K562 (cell line): Measurements from ENCODE around the gene ZNF773. TPM values are rescaled to one million over a fixed set of nuclear protein-coding genes. Genes with fewer than 3 reads are reported as not detected.
A peak's percentile ranks its signal among the peaks of the same experiment; 100 is the strongest.
"Not testable (repeated sequence)": the region's sequence is repeated elsewhere in the genome, so short reads cannot be mapped to it uniquely, and the experiment has no call there.

Experiments
- ATAC-seq: fragments of 200-7000 bp; cut with Tn5 transposase; 3 replicates; pipeline ENCODE4 v1.9.1; 2020; ENCODE audit warnings: moderate library complexity
- BruUV-seq: library from RNA; stranded (reverse); fragments of 400-500 nt; replicated peaks from 2 replicates; lab custom pipeline; 2021; lab: Mats Ljungman, UMichigan
- CTCF ChIA-PET: fragments of 300-600 bp; formaldehyde crosslinking; extraction: SDS; loops from one replicate; lab custom pipeline; 2021; ENCODE audit warnings: low intra/inter-chr PET ratio; lab: Yijun Ruan, JAX
- POLR2A ChIA-PET: fragments of 300-600, 350-650 bp; sonication (Branson Sonifier 250); formaldehyde crosslinking; extraction: SDS; loops from one replicate; lab custom pipeline; 2021; ENCODE audit warnings: antibody characterized with exemption, inconsistent platforms; lab: Yijun Ruan, JAX
- DNase-seq, 4 experiments: peaks; one replicate each; pipeline versions ENCODE4 v3.0.0 to v3.0.0-alpha.2; 2011 to 2018; ENCODE audit warnings: low spot score in 3 of 4, mixed read lengths in 3 of 4; ENCODE audit errors: extremely low read depth in 1 of 4
- FAIRE-seq: peaks from 2 replicates; lab custom pipeline; 2011; peaks lifted over from hg19 to GRCh38; lab: Jason Lieb, UNC
- H2AFZ ChIP-seq: 2 replicates; pipeline ENCODE4 v1.6.0; 2011; ENCODE audit warnings: low read depth, low read length, control low read depth, inconsistent platforms
- H3K27ac ChIP-seq: fragments of 200-600 bp; 3 replicates; pipeline ENCODE4 v1.8.0; 2011; ENCODE audit warnings: low read depth, mild to moderate bottlenecking, control low read depth, inconsistent platforms, low read length, moderate library complexity, mixed read lengths; ENCODE audit errors: extremely low read depth
- H3K27me3 ChIP-seq, 2 experiments: fragments of 300-600 bp in 1 of 2; 2 replicates in 1 of 2; 3 replicates in 1 of 2; pipeline versions ENCODE4 v1.6.0 to v1.8.0; 2011; ENCODE audit warnings: inconsistent platforms in 2 of 2, low read length in 2 of 2, mild to moderate bottlenecking in 1 of 2, mixed read lengths in 1 of 2, moderate library complexity in 1 of 2; ENCODE audit not compliant: control insufficient read depth in 2 of 2, insufficient read depth in 2 of 2
- H3K36me3 ChIP-seq: fragments of 300-600 bp; 3 replicates; pipeline ENCODE4 v1.8.0; 2011; ENCODE audit warnings: mild to moderate bottlenecking, low read length, inconsistent platforms; ENCODE audit not compliant: control insufficient read depth, insufficient read depth
- H3K4me1 ChIP-seq, 2 experiments: fragments of 200-600 bp in 1 of 2; replicated peaks in 1 of 2; 2 replicates in 1 of 2; 3 replicates in 1 of 2; pipeline versions ENCODE4 v1.5.1 to v1.8.0; 2011; ENCODE audit warnings: inconsistent platforms in 2 of 2, low read length in 2 of 2, mild to moderate bottlenecking in 1 of 2, mixed read lengths in 1 of 2, moderate library complexity in 1 of 2; ENCODE audit not compliant: control insufficient read depth in 2 of 2, insufficient read depth in 2 of 2
- H3K4me2 ChIP-seq: 2 replicates; pipeline ENCODE4 v1.6.1; 2011; ENCODE audit warnings: low read length, control low read depth, inconsistent platforms, mixed read lengths; ENCODE audit not compliant: insufficient read depth
- H3K4me3 ChIP-seq: fragments of 200-600 bp; sonication (generic), shearing (Covaris generic); 2 replicates; pipeline ENCODE4 v1.5.1; 2016; ENCODE audit warnings: control low read depth, inconsistent platforms
- H3K79me2 ChIP-seq: fragments of 200-600 bp; 3 replicates; pipeline ENCODE4 v1.8.0; 2011; ENCODE audit warnings: low read length, inconsistent platforms; ENCODE audit not compliant: control insufficient read depth, insufficient read depth
- H3K9ac ChIP-seq, 2 experiments: 2 replicates each; pipeline versions ENCODE4 v1.6.0 to v1.6.1; 2011; ENCODE audit warnings: low read depth in 2 of 2, low read length in 2 of 2, control low read depth in 1 of 2, inconsistent platforms in 1 of 2, mild to moderate bottlenecking in 1 of 2, mixed read lengths in 1 of 2; ENCODE audit not compliant: insufficient read depth in 1 of 2
- H3K9me1 ChIP-seq: one replicate; pipeline ENCODE4 v1.6.0; 2011; ENCODE audit warnings: inconsistent platforms, mild to moderate bottlenecking, low read length, moderate library complexity; ENCODE audit not compliant: control insufficient read depth, insufficient read depth
- H3K9me3 ChIP-seq: replicated peaks from 2 replicates; pipeline ENCODE4 v1.5.1; 2011; ENCODE audit warnings: low read depth, low read length, inconsistent platforms; ENCODE audit not compliant: control insufficient read depth, insufficient read depth
- H4K20me1 ChIP-seq: replicated peaks from 2 replicates; pipeline ENCODE4 v1.6.1; 2011; ENCODE audit warnings: low read length, inconsistent platforms, mixed read lengths; ENCODE audit not compliant: control insufficient read depth, insufficient read depth
- HDAC1 ChIP-seq, 2 experiments: fragments of 450-650 bp; IDR thresholded peaks; 2 replicates each; pipeline ENCODE4 v1.6.1; 2016 to 2017; ENCODE audit warnings: inconsistent platforms in 1 of 2, mild to moderate bottlenecking in 1 of 2, moderate library complexity in 1 of 2
- KDM1A ChIP-seq, 2 experiments: fragments of 450-650 bp; IDR thresholded peaks; 2 replicates each; pipeline ENCODE4 v1.6.1; 2016; ENCODE audit warnings: mild to moderate bottlenecking in 2 of 2
- RCOR1 ChIP-seq, 2 experiments: IDR thresholded peaks; 2 replicates each; pipeline ENCODE4 v1.6.1; 2012; ENCODE audit warnings: low read depth in 2 of 2, low read length in 2 of 2, borderline replicate concordance in 1 of 2, improper control_type of control experiment in 1 of 2
- WGBS: fragments of 100-300 bp; shearing (Covaris generic); methylation state at CpG from one replicate; pipeline ENCODE4 v1.1.6; 2016; ENCODE audit warnings: low coverage, mixed read lengths; ENCODE audit not compliant: insufficient coverage; ENCODE audit errors: missing lambda C conversion rate; 5-methylcytosine and 5-hydroxymethylcytosine counted together
- in situ Hi-C: fragments of 300-500 bp; cut with MboI; formaldehyde crosslinking; loops from 4 replicates; pipeline ENCODE4 v1.15.0; 2018; ENCODE audit warnings: inconsistent platforms, mixed read lengths
- intact Hi-C: fragments of 100-400 bp; cut with micrococcal nuclease; formaldehyde crosslinking; loops from 2 replicates; pipeline ENCODE4 v1.14.2; 2022
- polyA plus RNA-seq, 8 experiments: library from polyadenylated mRNA; depleted of rRNA in 4 of 8; stranded (reverse) in 5 of 8; unstranded in 3 of 8; fragments of >200 nt; fragmentation: Nextera tagmentation in 2 of 8; fragmentation: Illumina TruSeq in 1 of 8; extraction: Ambion mirVana in 2 of 8; extraction: Trizol in 1 of 8; gene quantifications; 2 replicates each; pipeline versions ENCODE4 v1.2.1 to v1.2.3, GENCODE V29; 2011 to 2014; ENCODE audit warnings: inconsistent platforms in 1 of 8, missing spikeins in 1 of 8
- total RNA-seq, 7 experiments: library from RNA; depleted of rRNA in 6 of 7; stranded (reverse); fragments of >200 nt in 6 of 7; fragmentation: Illumina TruSeq in 2 of 7; extraction: Trizol in 2 of 7; gene quantifications; 2 replicates each; pipeline versions ENCODE4 v1.2.1 to v1.2.3, GENCODE V29; 2011 to 2021; ENCODE audit warnings: low replicate concordance in 1 of 7

Gene ZNF773
- total and polyA plus RNA-seq, 9 of the 15 experiments (the other 6 are each of a cell fraction or from before 2014, with no cell fraction given), result 0.04 to 2.0 (median 0.45) TPM; not detected in 3

GRCh38 chr19:57488299-57488644 lies 11.5 kb upstream of the ZNF773 start:
- not testable (repeated sequence) for H3K9ac ChIP-seq, ATAC-seq

GRCh38 chr19:57499332-57499679 lies 432 bp upstream of the ZNF773 start:
- H3K9me1 ChIP-seq, intact Hi-C loops, ATAC-seq, H3K4me2 ChIP-seq, DNase-seq, H3K27me3 ChIP-seq, POLR2A ChIA-PET, H2AFZ ChIP-seq, H3K27ac ChIP-seq, H3K36me3 ChIP-seq, H3K79me2 ChIP-seq, H3K9me3 ChIP-seq, H3K4me3 ChIP-seq, in situ Hi-C loops, FAIRE-seq, H3K9ac ChIP-seq, H3K4me1 ChIP-seq, CTCF ChIA-PET, H4K20me1 ChIP-seq, BruUV-seq: not testable (repeated sequence)
- TF ChIP-seq KDM1A (IDR thresholded peaks at IDR 0.05) (peak in 1 of 2 experiments; percentile 72; a peak in 1 of 4 replicates), HDAC1 (IDR thresholded peaks at IDR 0.05) (peak in 1 of 2 experiments; percentile 41; a peak in 1 of 4 replicates), RCOR1 (IDR thresholded peaks at IDR 0.05; ENCODE audit: borderline replicate concordance in 1 of 2, low read depth in 2 of 2, low read length in 2 of 2) (peak in 1 of 2 experiments; percentile 44; a peak in 1 of 4 replicates)

More at GRCh38 chr19:57488299-57488644, 11.5 kb upstream of the ZNF773 start:
- in situ Hi-C loops, H3K4me1 ChIP-seq, H3K36me3 ChIP-seq, H3K9me1 ChIP-seq, H3K27ac ChIP-seq, intact Hi-C loops, DNase-seq, H3K27me3 ChIP-seq, H2AFZ ChIP-seq, FAIRE-seq, H3K79me2 ChIP-seq, POLR2A ChIA-PET, CTCF ChIA-PET, H4K20me1 ChIP-seq, H3K9me3 ChIP-seq: not testable (repeated sequence)
- Histone ChIP-seq H3K4me3 (0 out of 2 replicates have a peak overlapping the region, but pooled peaks have one; percentile 13), H3K4me2 (peak overlapping the region; percentile 55)
- no CpG with 5 or more reads among the region's 1 CpG for WGBS
- TSS peak; percentile 52 for BruUV-seq

- H2AFZ ChIP-seq, H3K36me3 ChIP-seq, H3K4me3 ChIP-seq, H3K9ac ChIP-seq, in situ Hi-C loops, H3K4me2 ChIP-seq, H3K9me3 ChIP-seq, H4K20me1 ChIP-seq, H3K27me3 ChIP-seq, H3K4me1 ChIP-seq, CTCF ChIA-PET, intact Hi-C loops, POLR2A ChIA-PET, H3K79me2 ChIP-seq, DNase-seq, BruUV-seq, H3K9me1 ChIP-seq, FAIRE-seq, ATAC-seq, H3K27ac ChIP-seq: not testable (repeated sequence)
- WGBS, result 0% methylated on average over 1 of the region's 4 CpGs
These were observed 662 bp downstream of the ZNF773 start for GRCh38 chr19:57500400-57500799.
